Fibroblast of lung (primary cell): ENCODE data around the gene CADM2. TPM values are rescaled to one million over a fixed set of nuclear protein-coding genes. Genes with fewer than 3 reads are reported as not detected.

Experiments
- DNase-seq, 2 donors: peaks; one replicate each; pipeline versions ENCODE4 v3.0.0 to v3.0.0-alpha.2; 2010; ENCODE audit warnings: low read depth in 2 of 2
- H2AFZ ChIP-seq: 2 replicates; pipeline ENCODE4 v1.5.1; 2012; ENCODE audit warnings: low read length, control low read depth, inconsistent platforms
- H3K27ac ChIP-seq: 2 replicates; pipeline ENCODE4 v1.5.1; 2011; ENCODE audit warnings: low read length, control low read depth; ENCODE audit not compliant: insufficient read depth
- H3K27me3 ChIP-seq: 2 replicates; pipeline ENCODE4 v1.5.1; 2011; ENCODE audit warnings: mild to moderate bottlenecking, low read length; ENCODE audit not compliant: control insufficient read depth, insufficient read depth
- H3K36me3 ChIP-seq: 2 replicates; pipeline ENCODE4 v1.5.1; 2011; ENCODE audit warnings: low read length; ENCODE audit not compliant: control insufficient read depth, insufficient read depth
- H3K4me1 ChIP-seq: 2 replicates; pipeline ENCODE4 v1.5.1; 2011; ENCODE audit warnings: low read length; ENCODE audit not compliant: control insufficient read depth, insufficient read depth; ENCODE audit errors: extremely low read depth
- H3K4me2 ChIP-seq: 2 replicates; pipeline ENCODE4 v1.5.1; 2011; ENCODE audit warnings: low read length, control low read depth; ENCODE audit not compliant: insufficient read depth; ENCODE audit errors: extremely low read depth
- H3K4me3 ChIP-seq, 4 experiments: fragments of 200-600 bp in 1 of 4; sonication (generic) in 1 of 4; replicated peaks in 1 of 4; 2 replicates each; pipeline ENCODE4 v1.5.1; 2011 to 2016; ENCODE audit warnings: low read length in 4 of 4, low read depth in 3 of 4, mild to moderate bottlenecking in 3 of 4, control low read depth in 2 of 4, inconsistent platforms in 1 of 4, mixed read lengths in 1 of 4; ENCODE audit not compliant: insufficient read depth in 1 of 4; ENCODE audit errors: control extremely low read depth in 1 of 4
- H3K79me2 ChIP-seq: 2 replicates; pipeline ENCODE4 v1.5.1; 2012; ENCODE audit warnings: mild to moderate bottlenecking, low read length, inconsistent platforms; ENCODE audit not compliant: control insufficient read depth, insufficient read depth
- H3K9ac ChIP-seq: 2 replicates; pipeline ENCODE4 v1.5.1; 2011; ENCODE audit warnings: mild to moderate bottlenecking, low read length, control low read depth; ENCODE audit not compliant: insufficient read depth
- H3K9me3 ChIP-seq: 2 replicates; pipeline ENCODE4 v1.5.1; 2012; ENCODE audit warnings: low read depth, low read length; ENCODE audit not compliant: control insufficient read depth, insufficient read depth
- H4K20me1 ChIP-seq: 2 replicates; pipeline ENCODE4 v1.5.1; 2011; ENCODE audit warnings: low read length; ENCODE audit not compliant: control insufficient read depth, insufficient read depth; ENCODE audit errors: extremely low read depth
- EZH2 ChIP-seq: IDR thresholded peaks from 2 replicates; pipeline ENCODE4 v1.5.1; 2012; ENCODE audit warnings: low read length, control low read depth, mild to moderate bottlenecking; ENCODE audit errors: missing control alignments
- polyA plus RNA-seq, 2 donors: library from polyadenylated mRNA; depleted of rRNA in 1 of 2; stranded (reverse) in 1 of 2; unstranded in 1 of 2; fragments of >200 nt; gene quantifications; 2 replicates each; pipeline ENCODE4 v1.2.1, GENCODE V29; 2011 to 2012; ENCODE audit warnings: missing spikeins in 1 of 2
- total RNA-seq: library from RNA; depleted of rRNA; stranded (reverse); fragments of >200 nt; gene quantifications from 2 replicates; pipeline ENCODE4 v1.2.1, GENCODE V29; 2014
- TF ChIP-seq, protein P1 (sequence below), 2 donors: IDR thresholded peaks in 1 of 2; conservative IDR thresholded peaks in 1 of 2; 1 replicate in 1 of 2; 2 replicates in 1 of 2; pipeline ENCODE4 v1.5.1; 2011 to 2012; ENCODE audit warnings: low read length in 2 of 2, control low read depth in 1 of 2, inconsistent platforms in 1 of 2, low read depth in 1 of 2, mild to moderate bottlenecking in 1 of 2

CADM2 gene
- total and polyA plus RNA-seq, 2 donors (not counting 1 experiment from before 2014, with no cell fraction given), result under 0.01 to 0.12 TPM

DNA sequence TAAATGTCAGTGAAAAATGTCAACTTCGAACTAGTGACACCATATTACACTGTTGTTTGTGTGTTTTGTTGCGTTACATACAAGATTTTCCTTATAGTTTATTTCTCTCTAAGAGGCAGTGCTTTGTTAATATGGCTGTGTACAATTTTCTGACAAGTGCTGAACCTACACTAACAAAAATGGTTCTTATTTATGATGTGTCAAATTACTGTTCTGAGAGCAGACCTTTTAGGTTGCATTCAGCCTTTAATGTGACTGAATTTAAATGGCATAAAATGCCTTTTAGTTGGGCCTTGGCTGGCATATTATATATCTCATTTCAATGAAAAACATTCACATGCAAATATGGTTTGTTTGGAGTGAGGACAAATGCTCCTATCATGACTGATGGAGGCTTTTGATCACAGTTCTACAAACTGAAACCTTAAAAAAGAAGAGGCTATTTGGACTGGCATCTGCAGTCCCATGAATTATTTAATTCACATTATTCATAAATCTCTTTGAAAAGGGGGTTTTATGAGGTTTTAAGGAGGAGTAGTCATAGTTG lies 750.6 kb downstream of the CADM2 start:
- H2AFZ ChIP-seq, result no peak overlapping the region
- H3K27ac ChIP-seq, result no peak overlapping the region
- no peak overlapping the region for H3K4me2 ChIP-seq
- H3K4me1 ChIP-seq, result no peaks in the 10 kb centered on the region
- no peak for DNase-seq
- H3K36me3 ChIP-seq, result no peaks in the 10 kb centered on the region
- H3K27me3 ChIP-seq, result no peaks in the 10 kb centered on the region
- no peaks in the 10 kb centered on the region for H3K79me2 ChIP-seq
- H4K20me1 ChIP-seq, result no peaks in the 10 kb centered on the region
- H3K9ac ChIP-seq, result no peak overlapping the region
- TF ChIP-seq, protein P1, sequence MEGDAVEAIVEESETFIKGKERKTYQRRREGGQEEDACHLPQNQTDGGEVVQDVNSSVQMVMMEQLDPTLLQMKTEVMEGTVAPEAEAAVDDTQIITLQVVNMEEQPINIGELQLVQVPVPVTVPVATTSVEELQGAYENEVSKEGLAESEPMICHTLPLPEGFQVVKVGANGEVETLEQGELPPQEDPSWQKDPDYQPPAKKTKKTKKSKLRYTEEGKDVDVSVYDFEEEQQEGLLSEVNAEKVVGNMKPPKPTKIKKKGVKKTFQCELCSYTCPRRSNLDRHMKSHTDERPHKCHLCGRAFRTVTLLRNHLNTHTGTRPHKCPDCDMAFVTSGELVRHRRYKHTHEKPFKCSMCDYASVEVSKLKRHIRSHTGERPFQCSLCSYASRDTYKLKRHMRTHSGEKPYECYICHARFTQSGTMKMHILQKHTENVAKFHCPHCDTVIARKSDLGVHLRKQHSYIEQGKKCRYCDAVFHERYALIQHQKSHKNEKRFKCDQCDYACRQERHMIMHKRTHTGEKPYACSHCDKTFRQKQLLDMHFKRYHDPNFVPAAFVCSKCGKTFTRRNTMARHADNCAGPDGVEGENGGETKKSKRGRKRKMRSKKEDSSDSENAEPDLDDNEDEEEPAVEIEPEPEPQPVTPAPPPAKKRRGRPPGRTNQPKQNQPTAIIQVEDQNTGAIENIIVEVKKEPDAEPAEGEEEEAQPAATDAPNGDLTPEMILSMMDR (conservative IDR thresholded peaks at IDR 0.05 in 1 of 2, IDR thresholded peaks at IDR 0.05 in 1 of 2; ENCODE audit: low read depth in 1 of 2, low read length in 2 of 2), result no peak
- no peak overlapping the region for H3K4me3 ChIP-seq
- H3K9me3 ChIP-seq, result no peaks in the 10 kb centered on the region

GRCh38 chr3:85710490-85710889 lies 751.7 kb downstream of the CADM2 start:
- Histone ChIP-seq H3K4me2 (no peak overlapping the region), H3K27me3 (no peaks in the 10 kb centered on the region), H3K4me3 (no peak overlapping the region), H3K9ac (no peak overlapping the region), H2AFZ (no peak overlapping the region), H4K20me1 (no peaks in the 10 kb centered on the region), H3K36me3 (no peaks in the 10 kb centered on the region), H3K27ac (no peak overlapping the region), H3K79me2 (no peaks in the 10 kb centered on the region), H3K4me1 (no peaks in the 10 kb centered on the region), H3K9me3 (no peaks in the 10 kb centered on the region)
- TF ChIP-seq, protein P1 (conservative IDR thresholded peaks at IDR 0.05 in 1 of 2, IDR thresholded peaks at IDR 0.05 in 1 of 2; ENCODE audit: low read depth in 1 of 2, low read length in 2 of 2), result no peak
- peak; percentile 27 to 40 for DNase-seq

DNA sequence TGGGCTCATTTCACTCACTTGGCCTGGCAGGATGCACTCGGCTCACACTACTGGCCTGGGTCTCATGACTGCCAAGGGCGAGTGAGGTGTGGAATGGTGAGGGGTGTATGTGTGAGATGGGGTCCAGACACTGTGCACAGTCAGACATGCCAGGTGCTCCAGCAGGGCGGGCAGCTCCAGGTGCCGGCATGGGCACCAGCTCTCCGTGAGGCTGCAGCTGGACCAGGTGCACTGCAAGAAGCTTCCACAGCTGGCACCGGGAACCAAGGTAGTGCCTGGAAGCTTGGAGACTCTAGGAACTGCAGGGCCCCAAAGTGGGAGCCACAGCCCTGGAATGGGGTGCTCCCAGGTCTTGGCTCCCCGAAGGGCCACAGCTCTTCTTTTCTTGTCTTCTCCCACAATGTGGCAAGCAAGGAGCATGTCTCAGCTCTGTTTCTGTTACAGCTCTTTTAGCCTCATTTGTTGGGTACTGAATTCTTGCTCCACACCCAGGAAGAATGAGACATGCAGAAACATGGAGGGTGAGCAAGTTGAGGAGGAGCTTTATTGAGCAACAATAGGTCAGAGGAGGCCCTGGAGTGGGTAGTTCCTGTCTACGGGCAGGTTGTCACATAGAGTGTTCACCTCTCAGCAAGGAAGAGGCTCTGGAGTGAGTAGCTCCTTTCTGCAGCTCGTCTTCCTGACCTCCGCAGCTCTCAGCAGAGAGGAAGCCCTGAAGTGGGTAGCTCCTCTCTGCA lies 762.8 kb downstream of the CADM2 start:
- Histone ChIP-seq H4K20me1 (no peaks in the 10 kb centered on the region), H3K4me2 (no peak overlapping the region), H3K4me3 (no peak overlapping the region), H3K9ac (no peak overlapping the region), H3K79me2 (no peaks in the 10 kb centered on the region), H3K4me1 (no peaks in the 10 kb centered on the region), H3K36me3 (no peaks in the 10 kb centered on the region), H2AFZ (no peak overlapping the region), H3K9me3 (no peaks in the 10 kb centered on the region), H3K27ac (no peak overlapping the region), H3K27me3 (no peaks in the 10 kb centered on the region)
- TF ChIP-seq, protein P1 (conservative IDR thresholded peaks at IDR 0.05 in 1 of 2, IDR thresholded peaks at IDR 0.05 in 1 of 2; ENCODE audit: low read depth in 1 of 2, low read length in 2 of 2), result no peak
- TF ChIP-seq EZH2, result no peak
- DNase-seq, result no peak
